ENCODE data around the gene TANGO6.
"Not testable (repeated sequence)": the region's sequence is repeated elsewhere in the genome, so short reads cannot be mapped to it uniquely, and the experiment has no call there.

- TF ChIP-seq, protein P1, sequence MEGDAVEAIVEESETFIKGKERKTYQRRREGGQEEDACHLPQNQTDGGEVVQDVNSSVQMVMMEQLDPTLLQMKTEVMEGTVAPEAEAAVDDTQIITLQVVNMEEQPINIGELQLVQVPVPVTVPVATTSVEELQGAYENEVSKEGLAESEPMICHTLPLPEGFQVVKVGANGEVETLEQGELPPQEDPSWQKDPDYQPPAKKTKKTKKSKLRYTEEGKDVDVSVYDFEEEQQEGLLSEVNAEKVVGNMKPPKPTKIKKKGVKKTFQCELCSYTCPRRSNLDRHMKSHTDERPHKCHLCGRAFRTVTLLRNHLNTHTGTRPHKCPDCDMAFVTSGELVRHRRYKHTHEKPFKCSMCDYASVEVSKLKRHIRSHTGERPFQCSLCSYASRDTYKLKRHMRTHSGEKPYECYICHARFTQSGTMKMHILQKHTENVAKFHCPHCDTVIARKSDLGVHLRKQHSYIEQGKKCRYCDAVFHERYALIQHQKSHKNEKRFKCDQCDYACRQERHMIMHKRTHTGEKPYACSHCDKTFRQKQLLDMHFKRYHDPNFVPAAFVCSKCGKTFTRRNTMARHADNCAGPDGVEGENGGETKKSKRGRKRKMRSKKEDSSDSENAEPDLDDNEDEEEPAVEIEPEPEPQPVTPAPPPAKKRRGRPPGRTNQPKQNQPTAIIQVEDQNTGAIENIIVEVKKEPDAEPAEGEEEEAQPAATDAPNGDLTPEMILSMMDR (IDR thresholded peaks at IDR 0.05), result not testable (repeated sequence)
- not testable (repeated sequence) for TF ChIP-seq POLR2A (IDR thresholded peaks at IDR 0.05)
These were observed 281.1 kb downstream of the TANGO6 start for GRCh38 chr16:69124406-69124805.

Data from body of pancreas (tissue), 4 donors.